ENCODE measurements around the gene VSTM2B. TPM values are rescaled to one million over a fixed set of nuclear protein-coding genes. Genes with fewer than 3 reads are reported as not detected.

The VSTM2B gene
- total RNA-seq, 1 donor from 2014 or later: not detected

DNA sequence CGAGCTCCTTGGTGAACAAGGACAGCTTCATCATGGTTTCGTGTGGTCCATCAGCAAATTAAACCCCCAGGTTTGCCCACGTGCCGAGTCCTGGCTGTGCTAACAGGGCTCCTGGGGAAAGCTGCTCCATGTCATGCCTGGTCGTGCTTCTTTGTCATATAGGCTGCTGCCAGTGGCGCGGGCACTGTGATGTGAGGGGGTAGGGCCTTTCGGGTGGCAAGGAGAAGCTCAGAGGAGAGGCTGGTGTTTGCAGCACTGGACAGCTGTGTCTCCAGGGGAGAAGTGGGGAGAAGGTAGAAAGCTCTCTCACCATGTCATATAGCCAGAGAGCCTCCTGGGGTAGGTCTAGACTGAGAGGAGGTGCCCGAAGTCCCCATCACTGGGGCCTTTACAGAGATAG lies 13.3 kb downstream of the VSTM2B start:
- Mint-ChIP-seq H3K27me3 (ENCODE audit: unreplicated experiment) (no peaks in the 10 kb centered on the region), H3K36me3 (ENCODE audit: unreplicated experiment) (no peaks in the 10 kb centered on the region), H3K4me1 (ENCODE audit: unreplicated experiment) (no peaks in the 10 kb centered on the region), H3K9me3 (ENCODE audit: unreplicated experiment) (no peaks in the 10 kb centered on the region), H3K27ac (ENCODE audit: unreplicated experiment) (no peak overlapping the region), H3K4me3 (ENCODE audit: unreplicated experiment) (no peak overlapping the region)
- TF ChIP-seq, protein P1, sequence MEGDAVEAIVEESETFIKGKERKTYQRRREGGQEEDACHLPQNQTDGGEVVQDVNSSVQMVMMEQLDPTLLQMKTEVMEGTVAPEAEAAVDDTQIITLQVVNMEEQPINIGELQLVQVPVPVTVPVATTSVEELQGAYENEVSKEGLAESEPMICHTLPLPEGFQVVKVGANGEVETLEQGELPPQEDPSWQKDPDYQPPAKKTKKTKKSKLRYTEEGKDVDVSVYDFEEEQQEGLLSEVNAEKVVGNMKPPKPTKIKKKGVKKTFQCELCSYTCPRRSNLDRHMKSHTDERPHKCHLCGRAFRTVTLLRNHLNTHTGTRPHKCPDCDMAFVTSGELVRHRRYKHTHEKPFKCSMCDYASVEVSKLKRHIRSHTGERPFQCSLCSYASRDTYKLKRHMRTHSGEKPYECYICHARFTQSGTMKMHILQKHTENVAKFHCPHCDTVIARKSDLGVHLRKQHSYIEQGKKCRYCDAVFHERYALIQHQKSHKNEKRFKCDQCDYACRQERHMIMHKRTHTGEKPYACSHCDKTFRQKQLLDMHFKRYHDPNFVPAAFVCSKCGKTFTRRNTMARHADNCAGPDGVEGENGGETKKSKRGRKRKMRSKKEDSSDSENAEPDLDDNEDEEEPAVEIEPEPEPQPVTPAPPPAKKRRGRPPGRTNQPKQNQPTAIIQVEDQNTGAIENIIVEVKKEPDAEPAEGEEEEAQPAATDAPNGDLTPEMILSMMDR (IDR thresholded peaks at IDR 0.05): no peak
- no peak for DNase-seq (ENCODE audit: extremely low spot score, unreplicated experiment)

DNA sequence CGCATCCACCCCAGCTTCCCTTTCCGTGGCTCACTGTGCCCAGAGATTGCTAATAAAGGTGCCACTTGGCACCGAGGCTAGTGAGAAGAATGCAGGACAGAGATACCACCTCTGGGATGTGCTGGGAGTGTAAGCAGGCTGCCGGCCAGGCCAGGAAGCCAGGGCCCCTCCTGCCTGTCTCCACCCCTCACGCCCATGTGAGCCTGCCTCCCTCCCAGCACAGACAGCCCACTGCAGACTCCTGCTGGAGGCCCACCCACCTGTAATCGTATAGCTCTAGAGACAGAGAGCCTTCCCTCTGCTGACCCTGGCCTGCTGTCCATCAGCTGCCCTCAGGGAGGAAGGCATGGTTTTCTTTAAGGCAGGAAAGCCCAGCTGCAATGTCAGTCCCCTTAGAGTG lies 13.9 kb downstream of the VSTM2B start:
- no peaks in the 10 kb centered on the region for H3K36me3 Mint-ChIP-seq (ENCODE audit: unreplicated experiment)
- no peak for DNase-seq (ENCODE audit: extremely low spot score, unreplicated experiment)
- no peaks in the 10 kb centered on the region for H3K9me3 Mint-ChIP-seq (ENCODE audit: unreplicated experiment)
- no peak overlapping the region for H3K27ac Mint-ChIP-seq (ENCODE audit: unreplicated experiment)
- no peaks in the 10 kb centered on the region for H3K4me1 Mint-ChIP-seq (ENCODE audit: unreplicated experiment)
- no peaks in the 10 kb centered on the region for H3K27me3 Mint-ChIP-seq (ENCODE audit: unreplicated experiment)
- TF ChIP-seq, protein P1 (IDR thresholded peaks at IDR 0.05): no peak
- no peak overlapping the region for H3K4me3 Mint-ChIP-seq (ENCODE audit: unreplicated experiment)

DNA sequence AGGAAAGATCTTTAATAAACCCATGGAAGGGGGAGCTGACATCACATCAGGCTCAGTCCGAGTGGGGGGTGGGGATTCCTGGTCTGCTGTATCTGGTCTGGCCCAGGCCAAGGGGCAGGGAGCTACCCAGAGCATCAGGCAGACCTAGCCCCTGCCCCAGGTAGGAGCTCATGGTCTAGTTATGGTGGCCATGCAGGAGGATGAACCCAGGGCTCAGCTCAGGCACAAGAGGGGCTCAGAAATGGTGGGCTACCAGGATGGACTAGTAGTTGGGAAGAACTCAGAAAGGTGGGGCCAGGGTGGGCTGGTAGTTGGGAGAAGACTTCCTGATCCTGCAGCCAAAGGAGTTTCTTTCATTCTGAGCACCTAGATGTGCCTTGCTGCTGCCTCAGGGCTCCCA lies 14.3 kb downstream of the VSTM2B start:
- Mint-ChIP-seq H3K27me3 (ENCODE audit: unreplicated experiment) (no peaks in the 10 kb centered on the region), H3K27ac (ENCODE audit: unreplicated experiment) (no peak overlapping the region), H3K9me3 (ENCODE audit: unreplicated experiment) (no peaks in the 10 kb centered on the region), H3K4me1 (ENCODE audit: unreplicated experiment) (no peaks in the 10 kb centered on the region), H3K4me3 (ENCODE audit: unreplicated experiment) (no peak overlapping the region), H3K36me3 (ENCODE audit: unreplicated experiment) (no peaks in the 10 kb centered on the region)
- TF ChIP-seq, protein P1 (IDR thresholded peaks at IDR 0.05): no peak
- no peak for DNase-seq (ENCODE audit: extremely low spot score, unreplicated experiment)

DNA sequence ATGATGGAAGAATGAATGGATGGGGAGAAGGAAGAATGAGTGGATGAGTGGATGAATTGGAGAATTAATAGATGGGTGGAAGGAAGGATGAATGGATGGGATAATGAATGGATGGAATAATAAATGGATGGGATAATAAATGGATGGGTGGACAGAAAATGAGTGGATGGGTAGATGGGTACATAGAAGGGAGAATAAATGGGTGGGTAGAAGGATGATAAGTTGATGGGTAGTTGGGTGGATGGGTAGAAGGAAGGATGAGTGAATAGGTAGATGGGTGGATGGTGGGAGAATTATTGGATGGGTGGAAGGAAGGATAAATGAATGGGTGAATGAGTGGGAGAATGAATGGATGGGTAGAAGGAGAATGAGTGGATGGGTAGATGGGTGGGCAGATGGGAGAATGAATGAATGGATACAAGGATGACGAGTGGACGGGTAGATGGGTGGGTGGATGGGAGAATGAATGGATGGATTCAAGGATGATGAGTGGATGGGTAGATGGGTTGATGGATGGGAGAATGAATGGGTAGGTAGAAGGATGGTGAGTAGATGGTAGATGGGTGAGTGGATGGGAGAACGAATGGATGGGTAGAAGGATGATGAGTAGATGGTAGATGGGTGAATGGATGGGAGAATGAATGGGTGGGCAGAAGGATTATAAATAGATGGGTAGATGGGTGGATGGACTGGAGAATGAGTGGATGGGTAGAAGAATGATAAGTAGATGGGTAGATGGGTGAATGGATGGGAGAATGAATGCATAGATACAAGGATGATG lies 15.9 kb downstream of the VSTM2B start:
- H3K9me3 Mint-ChIP-seq (ENCODE audit: unreplicated experiment): no peaks in the 10 kb centered on the region
- TF ChIP-seq, protein P1 (IDR thresholded peaks at IDR 0.05): no peak
- no peak overlapping the region for H3K27ac Mint-ChIP-seq (ENCODE audit: unreplicated experiment)
- no peaks in the 10 kb centered on the region for H3K27me3 Mint-ChIP-seq (ENCODE audit: unreplicated experiment)
- DNase-seq (ENCODE audit: extremely low spot score, unreplicated experiment): no peak
- H3K4me1 Mint-ChIP-seq (ENCODE audit: unreplicated experiment): no peaks in the 10 kb centered on the region
- H3K36me3 Mint-ChIP-seq (ENCODE audit: unreplicated experiment): no peaks in the 10 kb centered on the region
- no peak overlapping the region for H3K4me3 Mint-ChIP-seq (ENCODE audit: unreplicated experiment)

DNA sequence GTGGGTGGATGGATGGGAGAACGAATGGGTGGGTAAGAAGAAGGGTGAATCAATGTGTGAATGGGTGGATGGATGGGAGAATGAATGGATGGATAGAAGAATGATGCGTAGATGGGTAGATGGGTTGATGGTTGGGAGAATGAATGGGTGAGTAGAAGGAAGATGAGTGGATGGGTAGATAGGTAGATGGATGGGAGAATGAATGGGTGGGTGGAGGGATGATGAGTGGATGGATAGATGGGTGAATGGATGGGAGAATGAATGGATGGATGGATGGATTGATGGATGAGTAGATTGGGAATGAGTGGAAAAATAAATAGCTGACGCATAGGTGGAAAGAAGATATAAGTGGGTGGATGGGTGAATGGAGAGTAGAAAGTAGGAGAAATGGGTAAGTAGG lies 16.5 kb downstream of the VSTM2B start:
- Mint-ChIP-seq H3K4me3 (ENCODE audit: unreplicated experiment) (no peak overlapping the region), H3K27ac (ENCODE audit: unreplicated experiment) (no peak overlapping the region), H3K4me1 (ENCODE audit: unreplicated experiment) (no peaks in the 10 kb centered on the region), H3K36me3 (ENCODE audit: unreplicated experiment) (no peaks in the 10 kb centered on the region), H3K9me3 (ENCODE audit: unreplicated experiment) (no peaks in the 10 kb centered on the region), H3K27me3 (ENCODE audit: unreplicated experiment) (no peaks in the 10 kb centered on the region)
- DNase-seq (ENCODE audit: extremely low spot score, unreplicated experiment): no peak
- TF ChIP-seq, protein P1 (IDR thresholded peaks at IDR 0.05): no peak

Measured in osteocyte (in vitro differentiated cells).